ENCODE data around the gene SYT12.

DNA sequence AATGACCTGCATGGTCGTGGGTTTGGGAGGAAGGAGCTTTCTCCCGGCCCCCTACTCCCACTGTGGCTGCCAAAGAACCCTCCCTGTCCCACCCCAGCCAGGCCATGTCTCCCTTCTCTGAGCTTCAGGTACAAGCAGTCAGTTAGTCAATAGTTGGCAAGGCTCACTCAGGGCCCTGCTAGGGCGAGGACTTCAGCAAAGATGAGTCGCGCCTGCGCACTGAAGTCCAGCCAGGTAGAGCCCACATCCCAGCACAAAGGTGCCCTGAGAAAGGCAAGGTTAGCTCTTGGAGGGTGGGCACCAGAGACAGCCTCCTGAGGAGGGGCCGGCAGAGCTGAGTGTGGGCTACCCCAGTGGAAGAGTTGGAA, 36.8 kb upstream of the SYT12 start:
- TF ChIP-seq, protein P1, sequence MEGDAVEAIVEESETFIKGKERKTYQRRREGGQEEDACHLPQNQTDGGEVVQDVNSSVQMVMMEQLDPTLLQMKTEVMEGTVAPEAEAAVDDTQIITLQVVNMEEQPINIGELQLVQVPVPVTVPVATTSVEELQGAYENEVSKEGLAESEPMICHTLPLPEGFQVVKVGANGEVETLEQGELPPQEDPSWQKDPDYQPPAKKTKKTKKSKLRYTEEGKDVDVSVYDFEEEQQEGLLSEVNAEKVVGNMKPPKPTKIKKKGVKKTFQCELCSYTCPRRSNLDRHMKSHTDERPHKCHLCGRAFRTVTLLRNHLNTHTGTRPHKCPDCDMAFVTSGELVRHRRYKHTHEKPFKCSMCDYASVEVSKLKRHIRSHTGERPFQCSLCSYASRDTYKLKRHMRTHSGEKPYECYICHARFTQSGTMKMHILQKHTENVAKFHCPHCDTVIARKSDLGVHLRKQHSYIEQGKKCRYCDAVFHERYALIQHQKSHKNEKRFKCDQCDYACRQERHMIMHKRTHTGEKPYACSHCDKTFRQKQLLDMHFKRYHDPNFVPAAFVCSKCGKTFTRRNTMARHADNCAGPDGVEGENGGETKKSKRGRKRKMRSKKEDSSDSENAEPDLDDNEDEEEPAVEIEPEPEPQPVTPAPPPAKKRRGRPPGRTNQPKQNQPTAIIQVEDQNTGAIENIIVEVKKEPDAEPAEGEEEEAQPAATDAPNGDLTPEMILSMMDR (IDR thresholded peaks at IDR 0.05), result no peak
- TF ChIP-seq POLR2A (IDR thresholded peaks at IDR 0.05; ENCODE audit: low read depth), result no peak
